ENCODE measurements around the gene CACNA1C. TPM values are rescaled to one million over a fixed set of nuclear protein-coding genes. Genes with fewer than 3 reads are reported as not detected.
A peak's percentile ranks its signal among the peaks of the same experiment; 100 is the strongest.
"Not testable (repeated sequence)": the region's sequence is repeated elsewhere in the genome, so short reads cannot be mapped to it uniquely, and the experiment has no call there.

Gene CACNA1C
- total RNA-seq, 5 donors from 2014 or later (not counting 1 experiment from before 2014, with no cell fraction given): 0.10 to 0.26 (median 0.16) TPM

- H3K9me3 Mint-ChIP-seq: no peaks in the 10 kb centered on the region
- H3K4me1 Mint-ChIP-seq: peaks cover 5 to 15% (median 6%) of the 10 kb centered on the region in 3 donors
- DNase-seq (peak in 30 of 35 experiments; percentile 23 to 66 (median 45)), ATAC-seq (replicated peaks in 1 of 4) (peak in 3 of 4 experiments; percentile 59 to 75 (median 64))
- Histone ChIP-seq H3K4me3 (ENCODE audit: control insufficient read depth in 1 of 2, extremely low read depth in 1 of 2, low read length in 1 of 2) (no peak overlapping the region), H3K9me3 (no peaks in the 10 kb centered on the region), H3K4me1 (ENCODE audit: control insufficient read depth in 1 of 2, extremely low read depth in 1 of 2, insufficient read depth in 2 of 2, low read length in 2 of 2) (no peaks in the 10 kb centered on the region), H3K27ac (ENCODE audit: low read length) (no peak overlapping the region), H3K27me3 (replicated peaks in 1 of 2; ENCODE audit: control insufficient read depth in 2 of 2, extremely low read depth in 1 of 2, insufficient read depth in 2 of 2, low read length in 1 of 2) (no peaks in the 10 kb centered on the region), H3K36me3 (ENCODE audit: control insufficient read depth in 2 of 2, extremely low read depth in 1 of 2, insufficient read depth in 1 of 2, low read length in 1 of 2) (no peaks in the 10 kb centered on the region)
- H3K36me3 Mint-ChIP-seq: no peaks in the 10 kb centered on the region
- WGBS (ENCODE audit: insufficient coverage): 94% methylated on average over 5 of the region's 10 CpGs
- no peak overlapping the region for H3K4me3 Mint-ChIP-seq
- H3K27me3 Mint-ChIP-seq: peaks cover 0 to 1% of the 10 kb centered on the region in 2 donors
- CTCF ChIA-PET: interaction anchor here (0.6 to 2.0 kb wide), 14 partner anchors 8 to 391 kb away, joined by 3 to 12 read pairs (median 4); no protein-coding TSS in a partner anchor
- H3K27ac Mint-ChIP-seq: peak overlapping the region; percentile 74 to 78
- POLR2A ChIA-PET: interaction anchor here in 1 of 2 donors (0.6 kb wide), 1 partner anchor 9 kb away, joined by 3 read pairs; no protein-coding TSS in a partner anchor
Observed at GRCh38 chr12:2682296-2683251, 629.8 kb downstream of the CACNA1C start.

GRCh38 chr12:2683283-2684025, 630.7 kb downstream of the CACNA1C start:
- Mint-ChIP-seq H3K4me1 (peaks cover 9 to 20% (median 9%) of the 10 kb centered on the region in 3 donors), H3K27me3 (peaks cover 0 to 1% of the 10 kb centered on the region in 2 donors), H3K4me3 (no peak overlapping the region), H3K36me3 (no peaks in the 10 kb centered on the region), H3K9me3 (no peaks in the 10 kb centered on the region), H3K27ac (no peak overlapping the region)
- H3K27ac ChIP-seq (ENCODE audit: low read length): no peak overlapping the region
- H3K36me3 ChIP-seq (ENCODE audit: control insufficient read depth in 2 of 2, extremely low read depth in 1 of 2, insufficient read depth in 1 of 2, low read length in 1 of 2): no peaks in the 10 kb centered on the region
- no peaks in the 10 kb centered on the region for H3K9me3 ChIP-seq
- ATAC-seq (replicated peaks in 1 of 4) (peak in 2 of 4 experiments; percentile 7 to 8), DNase-seq (no peak)
- CTCF ChIA-PET: interaction anchor here (0.6 to 2.0 kb wide), 14 partner anchors 8 to 390 kb away, joined by 3 to 12 read pairs (median 4); no protein-coding TSS in a partner anchor
- no peak overlapping the region for H3K4me3 ChIP-seq (ENCODE audit: control insufficient read depth in 1 of 2, extremely low read depth in 1 of 2, low read length in 1 of 2)
- peaks cover 0 to 3% of the 10 kb centered on the region in 2 experiments for H3K4me1 ChIP-seq (ENCODE audit: control insufficient read depth in 1 of 2, extremely low read depth in 1 of 2, insufficient read depth in 2 of 2, low read length in 2 of 2)
- H3K27me3 ChIP-seq (replicated peaks in 1 of 2; ENCODE audit: control insufficient read depth in 2 of 2, extremely low read depth in 1 of 2, insufficient read depth in 2 of 2, low read length in 1 of 2): no peaks in the 10 kb centered on the region
- WGBS (ENCODE audit: insufficient coverage): 75% methylated on average over 5 of the region's 12 CpGs
- POLR2A ChIA-PET: interaction anchor here in 1 of 2 donors (0.6 kb wide), 1 partner anchor 10 kb away, joined by 3 read pairs; no protein-coding TSS in a partner anchor

- H3K9me3 Mint-ChIP-seq; H3K36me3 ChIP-seq (ENCODE audit: control insufficient read depth in 2 of 2, extremely low read depth in 1 of 2, insufficient read depth in 1 of 2, low read length in 1 of 2); H3K4me3 ChIP-seq (ENCODE audit: control insufficient read depth in 1 of 2, extremely low read depth in 1 of 2, low read length in 1 of 2); H3K4me1 ChIP-seq (ENCODE audit: control insufficient read depth in 1 of 2, extremely low read depth in 1 of 2, insufficient read depth in 2 of 2, low read length in 2 of 2); H3K9me3 ChIP-seq; POLR2A ChIA-PET; H3K27me3 Mint-ChIP-seq; ATAC-seq (replicated peaks in 1 of 4); H3K27ac ChIP-seq (ENCODE audit: low read length); H3K4me3 Mint-ChIP-seq; H3K36me3 Mint-ChIP-seq; H3K27me3 ChIP-seq (replicated peaks in 1 of 2; ENCODE audit: control insufficient read depth in 2 of 2, extremely low read depth in 1 of 2, insufficient read depth in 2 of 2, low read length in 1 of 2); DNase-seq: not testable (repeated sequence)
- no CpG with 5 or more reads among the region's 6 CpGs for WGBS (ENCODE audit: insufficient coverage)
- CTCF ChIA-PET: interaction anchor here (0.7 to 1.7 kb wide), 4 partner anchors 98 to 170 kb away, joined by 3 to 8 read pairs (median 6); no protein-coding TSS in a partner anchor
- Mint-ChIP-seq H3K27ac (peak overlapping the region in 1 of 2 donors; percentile 11), H3K4me1 (peaks cover 11 to 23% (median 12%) of the 10 kb centered on the region in 3 donors)
Observed at GRCh38 chr12:2684026-2684325, 631.2 kb downstream of the CACNA1C start.

- H3K27ac ChIP-seq (ENCODE audit: low read length); POLR2A ChIA-PET; H3K36me3 Mint-ChIP-seq; H3K36me3 ChIP-seq (ENCODE audit: control insufficient read depth in 2 of 2, extremely low read depth in 1 of 2, insufficient read depth in 1 of 2, low read length in 1 of 2); ATAC-seq (replicated peaks in 1 of 4); H3K27me3 Mint-ChIP-seq; H3K27ac Mint-ChIP-seq; DNase-seq; H3K9me3 Mint-ChIP-seq; H3K4me3 ChIP-seq (ENCODE audit: control insufficient read depth in 1 of 2, extremely low read depth in 1 of 2, low read length in 1 of 2); H3K4me3 Mint-ChIP-seq; H3K27me3 ChIP-seq (replicated peaks in 1 of 2; ENCODE audit: control insufficient read depth in 2 of 2, extremely low read depth in 1 of 2, insufficient read depth in 2 of 2, low read length in 1 of 2); H3K9me3 ChIP-seq: not testable (repeated sequence)
- WGBS (ENCODE audit: insufficient coverage): 84% methylated on average over 18 of the region's 20 CpGs
- peaks cover 29 to 41% (median 30%) of the 10 kb centered on the region in 3 donors for H3K4me1 Mint-ChIP-seq
- peaks cover 0 to 15% of the 10 kb centered on the region in 2 experiments for H3K4me1 ChIP-seq (ENCODE audit: control insufficient read depth in 1 of 2, extremely low read depth in 1 of 2, insufficient read depth in 2 of 2, low read length in 2 of 2)
- CTCF ChIA-PET: interaction anchor here (0.5 to 0.6 kb wide), 3 partner anchors 102 to 215 kb away, joined by 3 read pairs; no protein-coding TSS in a partner anchor
Observed at GRCh38 chr12:2685620-2686279, 633.0 kb downstream of the CACNA1C start.

- Histone ChIP-seq H3K27ac (ENCODE audit: low read length) (no peak overlapping the region), H3K27me3 (replicated peaks in 1 of 2; ENCODE audit: control insufficient read depth in 2 of 2, extremely low read depth in 1 of 2, insufficient read depth in 2 of 2, low read length in 1 of 2) (no peaks in the 10 kb centered on the region), H3K4me1 (ENCODE audit: control insufficient read depth in 1 of 2, extremely low read depth in 1 of 2, insufficient read depth in 2 of 2, low read length in 2 of 2) (peaks cover 0 to 18% of the 10 kb centered on the region in 2 experiments), H3K36me3 (ENCODE audit: control insufficient read depth in 2 of 2, extremely low read depth in 1 of 2, insufficient read depth in 1 of 2, low read length in 1 of 2) (no peaks in the 10 kb centered on the region), H3K9me3 (no peaks in the 10 kb centered on the region), H3K4me3 (ENCODE audit: control insufficient read depth in 1 of 2, extremely low read depth in 1 of 2, low read length in 1 of 2) (no peak overlapping the region)
- H3K27ac Mint-ChIP-seq: no peak overlapping the region
- POLR2A ChIA-PET: no interaction called here
- peaks cover 32 to 43% (median 33%) of the 10 kb centered on the region in 3 donors for H3K4me1 Mint-ChIP-seq
- WGBS (ENCODE audit: insufficient coverage): 97% methylated on average over 4 of the region's 5 CpGs
- ATAC-seq (replicated peaks in 1 of 4): no peak
- no peak overlapping the region for H3K4me3 Mint-ChIP-seq
- DNase-seq: no peak
- no peaks in the 10 kb centered on the region for H3K9me3 Mint-ChIP-seq
- CTCF ChIA-PET: no interaction called here
- no peaks in the 10 kb centered on the region for H3K36me3 Mint-ChIP-seq
- H3K27me3 Mint-ChIP-seq: peaks cover 0 to 1% of the 10 kb centered on the region in 2 donors
Observed at GRCh38 chr12:2686280-2686646, 633.5 kb downstream of the CACNA1C start.

GRCh38 chr12:2687058-2687457, 634.3 kb downstream of the CACNA1C start:
- ATAC-seq (replicated peaks in 1 of 4) (no peak), DNase-seq (no peak)
- no peaks in the 10 kb centered on the region for H3K9me3 Mint-ChIP-seq
- CTCF ChIA-PET: no interaction called here
- WGBS (ENCODE audit: insufficient coverage): 89% methylated on average over 3 of the region's 5 CpGs
- H3K4me3 ChIP-seq (ENCODE audit: control insufficient read depth in 1 of 2, extremely low read depth in 1 of 2, low read length in 1 of 2): no peak overlapping the region
- peaks cover 0 to 1% of the 10 kb centered on the region in 2 donors for H3K27me3 Mint-ChIP-seq
- peak overlapping the region in 1 of 2 donors; percentile 12 for H3K27ac Mint-ChIP-seq
- no peaks in the 10 kb centered on the region for H3K36me3 Mint-ChIP-seq
- H3K36me3 ChIP-seq (ENCODE audit: control insufficient read depth in 2 of 2, extremely low read depth in 1 of 2, insufficient read depth in 1 of 2, low read length in 1 of 2): no peaks in the 10 kb centered on the region
- POLR2A ChIA-PET: no interaction called here
- no peaks in the 10 kb centered on the region for H3K27me3 ChIP-seq (replicated peaks in 1 of 2; ENCODE audit: control insufficient read depth in 2 of 2, extremely low read depth in 1 of 2, insufficient read depth in 2 of 2, low read length in 1 of 2)
- H3K9me3 ChIP-seq: no peaks in the 10 kb centered on the region
- H3K4me1 ChIP-seq (ENCODE audit: control insufficient read depth in 1 of 2, extremely low read depth in 1 of 2, insufficient read depth in 2 of 2, low read length in 2 of 2): peaks cover 0 to 19% of the 10 kb centered on the region in 2 experiments
- no peak overlapping the region for H3K4me3 Mint-ChIP-seq
- no peak overlapping the region for H3K27ac ChIP-seq (ENCODE audit: low read length)
- peaks cover 35 to 49% (median 37%) of the 10 kb centered on the region in 3 donors for H3K4me1 Mint-ChIP-seq

Measured in T-cell (primary cell).